WTC11 (cell line): ENCODE measurements around the gene TIMM9. TPM values are rescaled to one million over a fixed set of nuclear protein-coding genes. Genes with fewer than 3 reads are reported as not detected.

ENCODE experiments used
- ATAC-seq: fragments of 200-7000 bp; cut with Tn5 transposase; 2 replicates; pipeline ENCODE4 v1.10.0; 2021; ENCODE audit warnings: mild to moderate bottlenecking, moderate library complexity
- CTCF ChIA-PET: fragments of 300-600 bp; sonication (Branson Sonifier 250); formaldehyde crosslinking; loops from one replicate; lab custom pipeline; 2021; ENCODE audit warnings: antibody characterized with exemption; lab: Charles Lee
- POLR2A ChIA-PET: fragments of 350-600 bp; sonication (Branson Sonifier 250); formaldehyde crosslinking; loops from one replicate; lab custom pipeline; 2021; ENCODE audit warnings: antibody characterized with exemption; lab: Charles Lee
- DNase-seq: peaks from one replicate; pipeline ENCODE4 v3.0.0; 2021; ENCODE audit warnings: low spot score
- H3K27ac Mint-ChIP-seq: 2 replicates; pipeline ENCODE4 v1.8.0; 2021; ENCODE audit warnings: mixed read lengths
- H3K27me3 Mint-ChIP-seq: 2 replicates; pipeline ENCODE4 v1.8.0; 2021; ENCODE audit warnings: low read depth, mild to moderate bottlenecking, moderate library complexity, mixed read lengths
- H3K36me3 Mint-ChIP-seq: 2 replicates; pipeline ENCODE4 v1.8.0; 2021; ENCODE audit warnings: mixed read lengths
- H3K4me1 Mint-ChIP-seq: 2 replicates; pipeline ENCODE4 v1.8.0; 2022; ENCODE audit warnings: mixed read lengths
- H3K4me3 Mint-ChIP-seq: 2 replicates; pipeline ENCODE4 v1.8.0; 2021; ENCODE audit warnings: mild to moderate bottlenecking, moderate library complexity, mixed read lengths
- H3K9me3 Mint-ChIP-seq: 2 replicates; pipeline ENCODE4 v1.8.0; 2021; ENCODE audit warnings: mixed read lengths
- CTCF ChIP-seq: fragments of 200-600 bp; IDR thresholded peaks from 2 replicates; pipeline ENCODE4 v1.8.0; 2022; ENCODE audit warnings: antibody characterized with exemption
- ETV6 ChIP-seq: sonication (generic); formaldehyde crosslinking; IDR thresholded peaks from 2 replicates; pipeline ENCODE4 v1.8.1; 2022; ENCODE audit warnings: mild to moderate bottlenecking, missing genetic modification reagents
- FOXP4 ChIP-seq: sonication (generic); formaldehyde crosslinking; IDR thresholded peaks from 2 replicates; pipeline ENCODE4 v1.8.0; 2022; ENCODE audit warnings: mild to moderate bottlenecking, missing genetic modification reagents
- GRHL2 ChIP-seq: fragments of 250-450 bp; sonication (Bioruptor Pico); IDR thresholded peaks from 2 replicates; pipeline ENCODE4 v1.8.0; 2022; ENCODE audit warnings: mild to moderate bottlenecking, moderate library complexity; ENCODE audit not compliant: insufficient replicate concordance, severe bottlenecking
- HMGA2 ChIP-seq: fragments of 250-450 bp; sonication (Bioruptor Pico); IDR thresholded peaks from 2 replicates; pipeline ENCODE4 v1.4.0; 2021; ENCODE audit warnings: mild to moderate bottlenecking, moderate library complexity
- IRF1 ChIP-seq: sonication (generic); formaldehyde crosslinking; IDR thresholded peaks from 2 replicates; pipeline ENCODE4 v1.8.0; 2023; ENCODE audit warnings: missing genetic modification reagents
- JAZF1 ChIP-seq: fragments of 250-450 bp; sonication (Bioruptor Pico); IDR thresholded peaks from 2 replicates; pipeline ENCODE4 v1.9.0; 2021; ENCODE audit warnings: moderate library complexity, mild to moderate bottlenecking, inconsistent platforms
- KAT7 ChIP-seq: sonication (generic); formaldehyde crosslinking; IDR thresholded peaks from 2 replicates; pipeline ENCODE4 v1.8.1; 2023; ENCODE audit warnings: missing genetic modification reagents, mild to moderate bottlenecking, borderline replicate concordance
- NR1H2 ChIP-seq: sonication (generic); formaldehyde crosslinking; IDR thresholded peaks from 2 replicates; pipeline ENCODE4 v1.9.0; 2021; ENCODE audit warnings: mild to moderate bottlenecking, moderate library complexity, missing genetic modification reagents
- PREB ChIP-seq: sonication (generic); formaldehyde crosslinking; IDR thresholded peaks from 2 replicates; pipeline ENCODE4 v1.8.1; 2022; ENCODE audit warnings: mild to moderate bottlenecking, missing genetic modification reagents, moderate library complexity, borderline replicate concordance
- RELA ChIP-seq: sonication (generic); formaldehyde crosslinking; IDR thresholded peaks from 2 replicates; pipeline ENCODE4 v1.8.1; 2022; ENCODE audit warnings: missing genetic modification reagents, mild to moderate bottlenecking, borderline replicate concordance
- TEAD1 ChIP-seq: sonication (generic); formaldehyde crosslinking; IDR thresholded peaks from 2 replicates; pipeline ENCODE4 v1.8.0; 2022; ENCODE audit warnings: mild to moderate bottlenecking, missing genetic modification reagents
- ZNF121 ChIP-seq: sonication (generic); formaldehyde crosslinking; IDR thresholded peaks from 2 replicates; pipeline ENCODE4 v1.8.0; 2023; ENCODE audit warnings: missing genetic modification reagents
- ZNF232 ChIP-seq: sonication (generic); formaldehyde crosslinking; IDR thresholded peaks from 2 replicates; pipeline ENCODE4 v1.8.0; 2022; ENCODE audit warnings: mild to moderate bottlenecking, missing genetic modification reagents
- ZNF396 ChIP-seq: fragments of 250-450 bp; sonication (Bioruptor Pico); IDR thresholded peaks from 2 replicates; pipeline ENCODE4 v1.8.0; 2021; ENCODE audit warnings: mild to moderate bottlenecking, moderate library complexity, borderline replicate concordance
- total RNA-seq: library from RNA; stranded (reverse); gene quantifications from 3 replicates; pipeline ENCODE4 v1.2.3, GENCODE V29; 2021
- TF ChIP-seq, protein P1 (sequence below): sonication (generic); formaldehyde crosslinking; IDR thresholded peaks from 2 replicates; pipeline ENCODE4 v1.8.1; 2023; ENCODE audit warnings: mild to moderate bottlenecking, moderate library complexity, missing genetic modification reagents
- TF ChIP-seq, protein P2 (sequence below): sonication (generic); formaldehyde crosslinking; IDR thresholded peaks from 2 replicates; pipeline ENCODE4 v1.8.0; 2022; ENCODE audit warnings: missing genetic modification reagents
- TF ChIP-seq, protein P3 (sequence below): sonication (generic); formaldehyde crosslinking; IDR thresholded peaks from 2 replicates; pipeline ENCODE4 v1.8.1; 2022; ENCODE audit warnings: missing genetic modification reagents, borderline replicate concordance
- TF ChIP-seq, protein P4 (sequence below): fragments of 250-450 bp; sonication (Bioruptor Pico); IDR thresholded peaks from 2 replicates; pipeline ENCODE4 v1.9.0; 2021; ENCODE audit warnings: mild to moderate bottlenecking

TIMM9 gene
- total RNA-seq, 1 experiment from 2014 or later: 51.1 TPM

DNA sequence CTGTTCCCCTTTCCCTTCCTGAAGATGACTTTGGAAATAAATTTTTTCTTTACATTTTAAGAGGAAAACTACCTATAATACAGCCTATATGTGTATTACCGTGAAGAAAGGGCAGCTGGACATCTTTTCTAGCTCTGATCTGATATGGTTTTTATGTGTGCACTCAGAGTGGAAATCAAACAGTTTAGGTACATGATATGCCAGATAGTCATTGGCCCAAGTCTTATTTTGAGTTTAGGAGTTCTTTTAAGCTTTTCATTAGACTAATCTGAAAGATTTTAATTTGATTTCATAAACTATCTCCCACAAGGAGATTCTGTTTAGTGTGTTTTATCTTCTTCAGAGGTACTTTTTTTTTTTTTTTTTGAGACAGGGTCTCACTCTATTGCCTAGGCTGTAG is 49.0 kb upstream of the TIMM9 start:
- peaks cover 29% of the 10 kb centered on the region for H3K36me3 Mint-ChIP-seq
- H3K9me3 Mint-ChIP-seq: peaks cover 9% of the 10 kb centered on the region
- ChIA-PET CTCF (interaction anchor here (0.7 kb wide), 1 partner anchor 165 kb away, joined by 4 read pairs; no protein-coding TSS in a partner anchor), POLR2A (interaction anchor here (0.6 kb wide), 1 partner anchor 41 kb away, joined by 4 read pairs; no protein-coding TSS in a partner anchor)
- ATAC-seq (no peak), DNase-seq (no peak)
- H3K27ac Mint-ChIP-seq: no peak overlapping the region
- no peak for TF ChIP-seq ETV6 (CRISPR knock-in tag)
- TF ChIP-seq CTCF: no peak
- TF ChIP-seq, protein P1, sequence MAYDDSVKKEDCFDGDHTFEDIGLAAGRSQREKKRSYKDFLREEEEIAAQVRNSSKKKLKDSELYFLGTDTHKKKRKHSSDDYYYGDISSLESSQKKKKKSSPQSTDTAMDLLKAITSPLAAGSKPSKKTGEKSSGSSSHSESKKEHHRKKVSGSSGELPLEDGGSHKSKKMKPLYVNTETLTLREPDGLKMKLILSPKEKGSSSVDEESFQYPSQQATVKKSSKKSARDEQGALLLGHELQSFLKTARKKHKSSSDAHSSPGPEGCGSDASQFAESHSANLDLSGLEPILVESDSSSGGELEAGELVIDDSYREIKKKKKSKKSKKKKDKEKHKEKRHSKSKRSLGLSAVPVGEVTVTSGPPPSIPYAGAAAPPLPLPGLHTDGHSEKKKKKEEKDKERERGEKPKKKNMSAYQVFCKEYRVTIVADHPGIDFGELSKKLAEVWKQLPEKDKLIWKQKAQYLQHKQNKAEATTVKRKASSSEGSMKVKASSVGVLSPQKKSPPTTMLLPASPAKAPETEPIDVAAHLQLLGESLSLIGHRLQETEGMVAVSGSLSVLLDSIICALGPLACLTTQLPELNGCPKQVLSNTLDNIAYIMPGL (CRISPR knock-in tag): no peak
- TF ChIP-seq PREB (CRISPR knock-in tag): no peak
- no peak for TF ChIP-seq HMGA2 (CRISPR knock-in tag)
- no peak for TF ChIP-seq KAT7 (CRISPR knock-in tag)
- TF ChIP-seq ZNF121 (CRISPR knock-in tag): no peak
- TF ChIP-seq IRF1 (CRISPR knock-in tag): no peak
- no peak for TF ChIP-seq NR1H2
- TF ChIP-seq RELA (CRISPR knock-in tag): no peak
- TF ChIP-seq, protein P2, sequence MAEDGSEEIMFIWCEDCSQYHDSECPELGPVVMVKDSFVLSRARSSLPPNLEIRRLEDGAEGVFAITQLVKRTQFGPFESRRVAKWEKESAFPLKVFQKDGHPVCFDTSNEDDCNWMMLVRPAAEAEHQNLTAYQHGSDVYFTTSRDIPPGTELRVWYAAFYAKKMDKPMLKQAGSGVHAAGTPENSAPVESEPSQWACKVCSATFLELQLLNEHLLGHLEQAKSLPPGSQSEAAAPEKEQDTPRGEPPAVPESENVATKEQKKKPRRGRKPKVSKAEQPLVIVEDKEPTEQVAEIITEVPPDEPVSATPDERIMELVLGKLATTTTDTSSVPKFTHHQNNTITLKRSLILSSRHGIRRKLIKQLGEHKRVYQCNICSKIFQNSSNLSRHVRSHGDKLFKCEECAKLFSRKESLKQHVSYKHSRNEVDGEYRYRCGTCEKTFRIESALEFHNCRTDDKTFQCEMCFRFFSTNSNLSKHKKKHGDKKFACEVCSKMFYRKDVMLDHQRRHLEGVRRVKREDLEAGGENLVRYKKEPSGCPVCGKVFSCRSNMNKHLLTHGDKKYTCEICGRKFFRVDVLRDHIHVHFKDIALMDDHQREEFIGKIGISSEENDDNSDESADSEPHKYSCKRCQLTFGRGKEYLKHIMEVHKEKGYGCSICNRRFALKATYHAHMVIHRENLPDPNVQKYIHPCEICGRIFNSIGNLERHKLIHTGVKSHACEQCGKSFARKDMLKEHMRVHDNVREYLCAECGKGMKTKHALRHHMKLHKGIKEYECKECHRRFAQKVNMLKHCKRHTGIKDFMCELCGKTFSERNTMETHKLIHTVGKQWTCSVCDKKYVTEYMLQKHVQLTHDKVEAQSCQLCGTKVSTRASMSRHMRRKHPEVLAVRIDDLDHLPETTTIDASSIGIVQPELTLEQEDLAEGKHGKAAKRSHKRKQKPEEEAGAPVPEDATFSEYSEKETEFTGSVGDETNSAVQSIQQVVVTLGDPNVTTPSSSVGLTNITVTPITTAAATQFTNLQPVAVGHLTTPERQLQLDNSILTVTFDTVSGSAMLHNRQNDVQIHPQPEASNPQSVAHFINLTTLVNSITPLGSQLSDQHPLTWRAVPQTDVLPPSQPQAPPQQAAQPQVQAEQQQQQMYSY (CRISPR knock-in tag): no peak
- no peak for TF ChIP-seq JAZF1 (CRISPR knock-in tag)
- TF ChIP-seq, protein P3, sequence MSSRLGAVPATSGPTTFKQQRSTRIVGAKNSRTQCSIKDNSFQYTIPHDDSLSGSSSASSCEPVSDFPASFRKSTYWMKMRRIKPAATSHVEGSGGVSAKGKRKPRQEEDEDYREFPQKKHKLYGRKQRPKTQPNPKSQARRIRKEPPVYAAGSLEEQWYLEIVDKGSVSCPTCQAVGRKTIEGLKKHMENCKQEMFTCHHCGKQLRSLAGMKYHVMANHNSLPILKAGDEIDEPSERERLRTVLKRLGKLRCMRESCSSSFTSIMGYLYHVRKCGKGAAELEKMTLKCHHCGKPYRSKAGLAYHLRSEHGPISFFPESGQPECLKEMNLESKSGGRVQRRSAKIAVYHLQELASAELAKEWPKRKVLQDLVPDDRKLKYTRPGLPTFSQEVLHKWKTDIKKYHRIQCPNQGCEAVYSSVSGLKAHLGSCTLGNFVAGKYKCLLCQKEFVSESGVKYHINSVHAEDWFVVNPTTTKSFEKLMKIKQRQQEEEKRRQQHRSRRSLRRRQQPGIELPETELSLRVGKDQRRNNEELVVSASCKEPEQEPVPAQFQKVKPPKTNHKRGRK (CRISPR knock-in tag): no peak
- TF ChIP-seq TEAD1: no peak
- TF ChIP-seq FOXP4 (CRISPR knock-in tag): no peak
- TF ChIP-seq ZNF396: no peak
- no peak for TF ChIP-seq ZNF232 (CRISPR knock-in tag)
- TF ChIP-seq GRHL2 (CRISPR knock-in tag): no peak
- TF ChIP-seq, protein P4, sequence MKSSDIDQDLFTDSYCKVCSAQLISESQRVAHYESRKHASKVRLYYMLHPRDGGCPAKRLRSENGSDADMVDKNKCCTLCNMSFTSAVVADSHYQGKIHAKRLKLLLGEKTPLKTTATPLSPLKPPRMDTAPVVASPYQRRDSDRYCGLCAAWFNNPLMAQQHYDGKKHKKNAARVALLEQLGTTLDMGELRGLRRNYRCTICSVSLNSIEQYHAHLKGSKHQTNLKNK (CRISPR knock-in tag): no peak
- no peaks in the 10 kb centered on the region for H3K4me1 Mint-ChIP-seq
- no peak overlapping the region for H3K4me3 Mint-ChIP-seq
- H3K27me3 Mint-ChIP-seq: no peaks in the 10 kb centered on the region
